Motor neuron (in vitro differentiated cells): ENCODE measurements around the gene COL3A1. TPM values are rescaled to one million over a fixed set of nuclear protein-coding genes. Genes with fewer than 3 reads are reported as not detected.

Experiments
- ATAC-seq, 8 experiments: fragments of 200-7000 bp; cut with Tn5 transposase; replicated peaks in 6 of 8; 2 replicates each; pipeline ENCODE4 v1.8.0; 2021; ENCODE audit warnings: mild to moderate bottlenecking in 8 of 8, moderate library complexity in 8 of 8
- H3K27ac ChIP-seq, 2 donors: fragments of 250-450 bp; sonication (Bioruptor Pico); 2 replicates each; pipeline ENCODE4 v1.9.0; 2021; ENCODE audit warnings: antibody characterized with exemption in 2 of 2, mild to moderate bottlenecking in 2 of 2, moderate library complexity in 1 of 2
- H3K4me1 ChIP-seq, 2 donors: fragments of 250-450 bp; sonication (Bioruptor Pico); replicated peaks in 1 of 2; 2 replicates each; pipeline ENCODE4 v1.6.1; 2021; ENCODE audit warnings: antibody characterized with exemption in 2 of 2, mild to moderate bottlenecking in 2 of 2, moderate library complexity in 1 of 2
- H3K4me3 ChIP-seq, 5 donors: fragments of 250-450 bp; sonication (Bioruptor Pico); 2 replicates each; pipeline ENCODE4 v1.9.0; 2021; ENCODE audit warnings: antibody characterized with exemption in 5 of 5, mild to moderate bottlenecking in 5 of 5, moderate library complexity in 4 of 5
- WGBS, 10 experiments: fragments of 450-650 bp; shearing (Covaris generic); methylation state at CpG; one replicate each; pipeline ENCODE4 v1.0.0; 2022; 5-methylcytosine and 5-hydroxymethylcytosine counted together
- in situ Hi-C, 9 experiments: fragments of 400-800 bp; cut with MboI; loops; one replicate each; pipeline ENCODE4 v1.15.0; 2021; ENCODE audit warnings: low sequenced_read_pairs in 9 of 9, low pct_unique_long_range_greater_than_20kb in 2 of 9; ENCODE audit not compliant: unreplicated experiment in 9 of 9
- total RNA-seq, 8 experiments: library from RNA; unstranded; fragments of 300-600 nt; gene quantifications; 2 replicates each; pipeline versions ENCODE4 v1.2.3 to v1.2.4, GENCODE V29; 2022

Gene COL3A1
- total RNA-seq, 8 experiments from 2014 or later: 0.05 to 5,403 (median 297) TPM

GRCh38 chr2:189045836-189046235 is 71.7 kb downstream of the COL3A1 start:
- ATAC-seq: no peak
- Histone ChIP-seq H3K4me1 (no peaks in the 10 kb centered on the region), H3K4me3 (no peak overlapping the region), H3K27ac (no peak overlapping the region)
- in situ Hi-C loops: no loop called here
- WGBS, 10 experiments: 81 to 100% (median 98%) methylated on average over 2 to 3 of the region's 3 CpGs

- 58 to 100% (median 100%) methylated on average over 1 to 2 of the region's 2 CpGs for whole genome bisulfite sequencing, 10 experiments
- H3K27ac ChIP-seq: no peak overlapping the region
- H3K4me1 ChIP-seq: no peaks in the 10 kb centered on the region
- no peak overlapping the region for H3K4me3 ChIP-seq
- no peak for ATAC-seq
- in situ Hi-C loops: no loop called here
Observed at GRCh38 chr2:189046320-189046719, 72.1 kb downstream of the COL3A1 start.

GRCh38 chr2:189047171-189047888 is 73.2 kb downstream of the COL3A1 start:
- no peak for ATAC-seq
- in situ Hi-C loops: no loop called here
- WGBS, 10 experiments: 62 to 100% (median 91%) methylated on average over 1 to 4 of the region's 4 CpGs; no CpG with 5 or more reads in 2 of the 10 experiments
- no peaks in the 10 kb centered on the region for H3K4me1 ChIP-seq
- H3K27ac ChIP-seq: no peak overlapping the region
- no peak overlapping the region for H3K4me3 ChIP-seq

- no peak overlapping the region for H3K27ac ChIP-seq
- H3K4me3 ChIP-seq: no peak overlapping the region
- no peak for ATAC-seq
- H3K4me1 ChIP-seq: no peaks in the 10 kb centered on the region
- in situ Hi-C loops: no loop called here
- 45 to 100% (median 82%) methylated on average over 1 to 3 of the region's 3 CpGs for WGBS, 10 experiments
Observed at GRCh38 chr2:189048189-189048588, 74.0 kb downstream of the COL3A1 start.

- no peak for ATAC-seq
- 22 to 100% (median 96%) methylated on average over 1 of the region's 1 CpG; no CpG with 5 or more reads in 2 of the 10 experiments for WGBS, 10 experiments
Observed at GRCh38 chr2:189049709-189050164, 75.6 kb downstream of the COL3A1 start.

GRCh38 chr2:189050165-189050712 is 76.1 kb downstream of the COL3A1 start:
- WGBS, 10 experiments: 66 to 100% (median 90%) methylated on average over 2 to 6 of the region's 7 CpGs; no CpG with 5 or more reads in 2 of the 10 experiments
- in situ Hi-C loops: no loop called here

More at GRCh38 chr2:189049709-189050164, 75.6 kb downstream of the COL3A1 start:
- Histone ChIP-seq H3K4me1 (no peaks in the 10 kb centered on the region), H3K27ac (no peak overlapping the region), H3K4me3 (no peak overlapping the region)
- in situ Hi-C loops: no loop called here

GRCh38 chr2:189056200-189057106 is 82.3 kb downstream of the COL3A1 start:
- in situ Hi-C loops: no loop called here
- Histone ChIP-seq H3K4me1 (no peaks in the 10 kb centered on the region), H3K27ac (no peak overlapping the region), H3K4me3 (no peak overlapping the region)
- WGBS, 10 experiments: 38 to 86% (median 62%) methylated on average over 1 to 4 of the region's 4 CpGs
- peak in 4 of 8 experiments; percentile 25 to 83 (median 64) for ATAC-seq

More at GRCh38 chr2:189050165-189050712, 76.1 kb downstream of the COL3A1 start:
- no peak overlapping the region for H3K27ac ChIP-seq
- no peak overlapping the region for H3K4me3 ChIP-seq
- no peak for ATAC-seq
- no peaks in the 10 kb centered on the region for H3K4me1 ChIP-seq

GRCh38 chr2:189057316-189057715 is 83.1 kb downstream of the COL3A1 start:
- 80 to 100% (median 94%) methylated on average over 1 to 2 of the region's 2 CpGs; no CpG with 5 or more reads in 1 of the 10 experiments for WGBS, 10 experiments
- Histone ChIP-seq H3K4me3 (no peak overlapping the region), H3K27ac (no peak overlapping the region), H3K4me1 (no peaks in the 10 kb centered on the region)
- ATAC-seq: no peak
- in situ Hi-C loops: no loop called here

- Histone ChIP-seq H3K4me3 (no peak overlapping the region), H3K4me1 (no peaks in the 10 kb centered on the region), H3K27ac (no peak overlapping the region)
- WGBS, 10 experiments: 0 to 100% (median 67%) methylated on average over 1 of the region's 1 CpG; no CpG with 5 or more reads in 3 of the 10 experiments
- ATAC-seq: no peak
- in situ Hi-C loops: no loop called here
Observed at GRCh38 chr2:189060096-189060642, 86.0 kb downstream of the COL3A1 start.

Other genes with a start within 250 kb of the COL3A1 start
- 100 to 1,000 TPM in 4 of 8 experiments, 10 to 100 TPM in 1, 1 to 10 TPM in 3; 4.8 to 678 (median 190) TPM for gene COL5A2, start 205.4 kb downstream of the COL3A1 start, total RNA-seq